ENCODE results near the gene FOXN3.

Gene FOXN3

DNA sequence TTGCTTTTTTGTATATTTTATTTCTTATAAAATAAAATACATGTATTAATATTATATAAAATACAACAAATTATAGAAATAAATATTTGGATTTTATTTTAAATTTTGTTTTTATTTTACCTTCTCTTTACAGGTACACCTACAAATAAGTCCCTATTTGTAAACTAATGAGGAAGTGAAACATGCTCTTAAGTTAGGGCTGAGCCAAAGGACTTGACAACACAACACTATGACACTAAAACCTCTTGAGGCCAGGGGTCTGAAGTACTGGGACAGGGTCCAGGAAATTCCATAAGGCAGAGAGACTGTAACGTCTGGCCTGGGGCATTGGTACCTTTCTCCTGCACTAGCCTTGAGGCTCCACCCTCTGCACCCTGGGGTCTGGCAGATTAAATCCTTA is 293.2 kb downstream of the FOXN3 start:
- no peak overlapping the region for H3K4me2 ChIP-seq (ENCODE audit: low read length)
- no peak for TF ChIP-seq EZH2phosphoT487 (IDR thresholded peaks at IDR 0.05; ENCODE audit: low read depth)
- TF ChIP-seq, protein P1, sequence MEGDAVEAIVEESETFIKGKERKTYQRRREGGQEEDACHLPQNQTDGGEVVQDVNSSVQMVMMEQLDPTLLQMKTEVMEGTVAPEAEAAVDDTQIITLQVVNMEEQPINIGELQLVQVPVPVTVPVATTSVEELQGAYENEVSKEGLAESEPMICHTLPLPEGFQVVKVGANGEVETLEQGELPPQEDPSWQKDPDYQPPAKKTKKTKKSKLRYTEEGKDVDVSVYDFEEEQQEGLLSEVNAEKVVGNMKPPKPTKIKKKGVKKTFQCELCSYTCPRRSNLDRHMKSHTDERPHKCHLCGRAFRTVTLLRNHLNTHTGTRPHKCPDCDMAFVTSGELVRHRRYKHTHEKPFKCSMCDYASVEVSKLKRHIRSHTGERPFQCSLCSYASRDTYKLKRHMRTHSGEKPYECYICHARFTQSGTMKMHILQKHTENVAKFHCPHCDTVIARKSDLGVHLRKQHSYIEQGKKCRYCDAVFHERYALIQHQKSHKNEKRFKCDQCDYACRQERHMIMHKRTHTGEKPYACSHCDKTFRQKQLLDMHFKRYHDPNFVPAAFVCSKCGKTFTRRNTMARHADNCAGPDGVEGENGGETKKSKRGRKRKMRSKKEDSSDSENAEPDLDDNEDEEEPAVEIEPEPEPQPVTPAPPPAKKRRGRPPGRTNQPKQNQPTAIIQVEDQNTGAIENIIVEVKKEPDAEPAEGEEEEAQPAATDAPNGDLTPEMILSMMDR (IDR thresholded peaks at IDR 0.05; ENCODE audit: low read depth, low read length): no peak
- H3K4me1 ChIP-seq (ENCODE audit: low read length): no peaks in the 10 kb centered on the region

DNA sequence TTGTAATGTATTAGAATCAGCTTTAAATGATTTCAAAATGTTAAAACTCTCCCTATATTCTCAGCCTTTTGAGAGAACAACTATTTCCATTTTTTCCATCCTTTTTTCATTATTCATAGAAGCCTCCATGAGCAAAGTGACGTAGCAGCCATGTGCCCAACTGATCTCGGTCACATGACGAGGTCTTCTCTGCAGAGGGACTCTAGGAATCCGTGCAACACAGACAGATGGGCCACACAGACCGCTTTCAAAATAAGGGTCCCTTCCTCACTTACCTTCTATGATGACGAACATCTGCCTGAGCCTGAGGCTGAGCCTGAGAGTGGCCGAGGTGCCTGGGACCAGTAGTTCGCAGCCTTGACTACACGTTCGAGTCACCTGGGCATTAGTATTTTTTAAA is 293.8 kb downstream of the FOXN3 start:
- Histone ChIP-seq H3K9ac (ENCODE audit: low read length) (no peak overlapping the region), H3K36me3 (replicated peaks; ENCODE audit: low read depth, low read length) (no peaks in the 10 kb centered on the region), H3K9me3 (ENCODE audit: insufficient read depth, low read length) (no peaks in the 10 kb centered on the region), H3K27me3 (ENCODE audit: low read depth, low read length) (peaks cover 20% of the 10 kb centered on the region; the same call in 1 of the 2 replicates), H3K79me2 (ENCODE audit: low read length) (no peaks in the 10 kb centered on the region), H2AFZ (ENCODE audit: low read depth, low read length) (no peak overlapping the region), H3K4me3 (ENCODE audit: low read length) (no peak overlapping the region), H3K4me1 (ENCODE audit: low read length) (no peaks in the 10 kb centered on the region), H4K20me1 (ENCODE audit: insufficient read depth, low read length) (no peaks in the 10 kb centered on the region), H3K4me2 (ENCODE audit: low read length) (no peak overlapping the region), H3K27ac (ENCODE audit: low read length) (no peak overlapping the region)
- TF ChIP-seq, protein P1 (IDR thresholded peaks at IDR 0.05; ENCODE audit: low read depth, low read length): no peak
- no peak for TF ChIP-seq EZH2phosphoT487 (IDR thresholded peaks at IDR 0.05; ENCODE audit: low read depth)

More for the DNA sequence above, 293.2 kb downstream of the FOXN3 start:
- H3K79me2 ChIP-seq (ENCODE audit: low read length): no peaks in the 10 kb centered on the region
- H3K36me3 ChIP-seq (replicated peaks; ENCODE audit: low read depth, low read length): no peaks in the 10 kb centered on the region
- H3K9ac ChIP-seq (ENCODE audit: low read length): no peak overlapping the region
- no peaks in the 10 kb centered on the region for H3K9me3 ChIP-seq (ENCODE audit: insufficient read depth, low read length)
- H3K27ac ChIP-seq (ENCODE audit: low read length): no peak overlapping the region
- H3K4me3 ChIP-seq (ENCODE audit: low read length): no peak overlapping the region
- H2AFZ ChIP-seq (ENCODE audit: low read depth, low read length): no peak overlapping the region
- H3K27me3 ChIP-seq (ENCODE audit: low read depth, low read length): peaks cover 20% of the 10 kb centered on the region; the same call in 1 of the 2 replicates
- no peaks in the 10 kb centered on the region for H4K20me1 ChIP-seq (ENCODE audit: insufficient read depth, low read length)

DNA sequence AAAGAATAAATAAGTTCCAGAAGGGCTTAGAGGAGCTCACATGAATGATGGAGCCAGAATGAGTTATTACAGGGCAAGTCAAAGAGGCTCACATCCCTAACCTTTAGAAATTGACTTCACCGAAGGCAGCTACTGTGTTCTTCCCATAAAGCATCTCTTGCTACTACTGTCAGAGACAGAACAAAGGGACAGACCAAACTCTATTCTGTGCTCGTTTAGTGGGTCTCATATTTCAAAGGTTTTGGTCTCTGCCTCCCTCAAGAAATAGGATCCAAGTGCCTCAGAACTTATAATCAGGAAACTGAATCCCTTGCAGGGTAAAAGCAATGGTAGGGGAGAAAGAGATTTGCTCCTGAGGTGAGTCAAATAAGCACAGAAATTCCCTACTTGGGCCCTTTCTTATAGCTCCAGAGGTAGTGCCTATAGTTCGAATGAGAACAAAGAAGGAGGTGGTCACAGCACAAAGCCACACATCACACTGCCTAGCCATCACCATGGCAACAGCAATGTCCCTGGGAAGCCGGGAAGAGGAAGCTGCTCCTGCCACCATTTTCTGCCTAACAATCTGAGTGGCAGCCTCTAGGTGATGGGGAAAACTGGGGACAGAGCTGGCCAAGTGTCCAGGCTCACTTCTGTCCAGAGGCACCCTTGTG is 294.9 kb downstream of the FOXN3 start:
- no peaks in the 10 kb centered on the region for H4K20me1 ChIP-seq (ENCODE audit: insufficient read depth, low read length)
- no peaks in the 10 kb centered on the region for H3K9me3 ChIP-seq (ENCODE audit: insufficient read depth, low read length)
- no peak overlapping the region for H2AFZ ChIP-seq (ENCODE audit: low read depth, low read length)
- no peaks in the 10 kb centered on the region for H3K4me1 ChIP-seq (ENCODE audit: low read length)
- no peak overlapping the region for H3K4me2 ChIP-seq (ENCODE audit: low read length)
- H3K27ac ChIP-seq (ENCODE audit: low read length): no peak overlapping the region
- TF ChIP-seq, protein P1 (IDR thresholded peaks at IDR 0.05; ENCODE audit: low read depth, low read length): no peak
- TF ChIP-seq EZH2phosphoT487 (IDR thresholded peaks at IDR 0.05; ENCODE audit: low read depth): no peak
- no peak overlapping the region for H3K4me3 ChIP-seq (ENCODE audit: low read length)
- no peaks in the 10 kb centered on the region for H3K36me3 ChIP-seq (replicated peaks; ENCODE audit: low read depth, low read length)
- no peak overlapping the region for H3K9ac ChIP-seq (ENCODE audit: low read length)
- H3K27me3 ChIP-seq (ENCODE audit: low read depth, low read length): peaks cover 20% of the 10 kb centered on the region; the same call in 1 of the 2 replicates
- H3K79me2 ChIP-seq (ENCODE audit: low read length): no peaks in the 10 kb centered on the region

DNA sequence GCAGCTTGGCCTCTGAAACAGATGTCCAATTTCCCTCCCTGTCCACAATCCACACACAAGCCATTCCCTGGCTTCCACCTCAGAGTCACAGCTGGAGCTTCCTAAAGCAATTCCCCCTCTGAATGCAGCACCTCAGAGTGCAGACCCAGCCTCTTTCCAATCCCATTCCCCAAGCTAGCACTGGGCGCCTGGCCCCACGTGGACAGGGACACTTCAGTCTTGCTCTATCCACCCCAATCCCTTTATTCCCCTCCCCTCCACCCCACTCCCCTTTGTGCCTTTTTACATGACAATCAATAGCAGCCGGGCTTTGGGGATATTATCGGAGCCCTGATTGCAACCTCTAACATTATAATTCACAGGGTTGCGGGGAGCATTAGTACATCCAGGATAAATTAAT is 300.0 kb downstream of the FOXN3 start:
- H3K36me3 ChIP-seq (replicated peaks; ENCODE audit: low read depth, low read length): no peaks in the 10 kb centered on the region
- H3K9me3 ChIP-seq (ENCODE audit: insufficient read depth, low read length): no peaks in the 10 kb centered on the region
- no peak overlapping the region for H3K9ac ChIP-seq (ENCODE audit: low read length)
- no peaks in the 10 kb centered on the region for H3K4me1 ChIP-seq (ENCODE audit: low read length)
- no peak overlapping the region for H3K4me3 ChIP-seq (ENCODE audit: low read length)
- no peaks in the 10 kb centered on the region for H4K20me1 ChIP-seq (ENCODE audit: insufficient read depth, low read length)
- H3K79me2 ChIP-seq (ENCODE audit: low read length): no peaks in the 10 kb centered on the region
- no peak overlapping the region for H3K4me2 ChIP-seq (ENCODE audit: low read length)
- 0 out of 2 replicates have a peak, but pooled peaks cover 2% of the 10 kb centered on the region for H3K27me3 ChIP-seq (ENCODE audit: low read depth, low read length)
- TF ChIP-seq, protein P1 (IDR thresholded peaks at IDR 0.05; ENCODE audit: low read depth, low read length): no peak
- no peak for TF ChIP-seq EZH2phosphoT487 (IDR thresholded peaks at IDR 0.05; ENCODE audit: low read depth)
- H2AFZ ChIP-seq (ENCODE audit: low read depth, low read length): no peak overlapping the region
- H3K27ac ChIP-seq (ENCODE audit: low read length): no peak overlapping the region

All from OCI-LY3 (cell line).